Ectodermal cell (in vitro differentiated cells): ENCODE data around the gene ZBTB21.

Experiments used
- H3K27ac ChIP-seq: 2 replicates; pipeline ENCODE4 v1.7.0; 2013; ENCODE audit warnings: mild to moderate bottlenecking, low read depth, low read length; ENCODE audit not compliant: insufficient read depth, poor library complexity, severe bottlenecking
- H3K27me3 ChIP-seq: 2 replicates; pipeline ENCODE4 v1.7.0; 2013; ENCODE audit warnings: mild to moderate bottlenecking, low read length; ENCODE audit not compliant: insufficient read depth, control insufficient read depth, poor library complexity, severe bottlenecking
- H3K36me3 ChIP-seq: one replicate; pipeline ENCODE4 v1.7.0; 2013; ENCODE audit warnings: low read length; ENCODE audit not compliant: control insufficient read depth, insufficient read depth
- H3K4me1 ChIP-seq: one replicate; pipeline ENCODE4 v1.7.0; 2013; ENCODE audit warnings: low read length; ENCODE audit not compliant: control insufficient read depth, insufficient read depth
- H3K4me3 ChIP-seq: 2 replicates; pipeline ENCODE4 v1.7.0; 2013; ENCODE audit warnings: low read depth, low read length, control low read depth; ENCODE audit not compliant: insufficient read depth
- H3K9me3 ChIP-seq: 2 replicates; pipeline ENCODE4 v1.7.0; 2013; ENCODE audit warnings: mild to moderate bottlenecking, low read length, moderate library complexity; ENCODE audit not compliant: control insufficient read depth
- WGBS, 2 experiments: methylation state at CpG; one replicate each; pipeline ENCODE4 v1.1.7; 2013; ENCODE audit warnings: missing lambda C conversion rate in 2 of 2; 5-methylcytosine and 5-hydroxymethylcytosine counted together

The ZBTB21 gene

DNA sequence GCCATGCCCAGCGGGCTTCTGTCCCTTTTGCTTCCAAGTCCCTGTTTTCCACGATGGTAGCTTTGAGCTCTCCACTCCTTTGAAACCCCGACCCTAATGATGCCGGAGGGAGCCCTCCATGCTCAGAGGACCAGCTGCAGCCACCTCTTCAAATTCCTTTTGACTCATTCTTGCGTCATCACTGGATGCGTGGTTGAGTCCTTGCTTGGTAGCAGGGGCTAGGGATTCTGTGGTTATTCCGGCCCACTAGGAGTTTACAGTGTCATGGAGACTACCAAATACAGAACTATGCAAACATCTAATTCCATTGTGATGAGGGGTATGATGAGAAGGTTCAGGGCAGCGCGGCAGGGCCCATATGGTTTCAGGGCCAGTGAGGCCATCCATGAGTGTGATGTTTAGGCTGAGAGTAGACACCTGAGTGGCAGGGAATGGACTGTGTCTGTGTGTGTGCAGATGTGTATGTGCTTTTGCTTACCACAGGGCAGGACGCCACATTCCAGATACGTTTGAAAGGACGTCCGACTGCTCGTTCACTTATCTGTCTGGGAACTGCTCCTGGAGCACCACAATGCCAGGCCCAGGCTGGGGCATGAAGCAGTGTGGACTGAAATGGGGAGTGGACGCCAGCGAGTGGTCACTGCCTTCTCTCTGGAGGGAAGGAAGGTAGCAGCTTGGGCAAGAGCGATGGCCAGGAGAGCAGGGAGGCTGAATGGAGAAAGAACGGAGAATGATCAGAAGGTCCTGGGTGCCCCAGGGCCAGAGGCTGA, 30.4 kb upstream of the ZBTB21 start:
- Histone ChIP-seq H3K27ac (no peak overlapping the region), H3K4me3 (no peak overlapping the region), H3K9me3 (no peaks in the 10 kb centered on the region), H3K36me3 (no peaks in the 10 kb centered on the region), H3K27me3 (no peaks in the 10 kb centered on the region), H3K4me1 (peaks cover 10% of the 10 kb centered on the region)
- 91 to 93% methylated on average over 17 to 18 of the region's 18 CpGs for WGBS, 2 experiments

GRCh38 chr21:42039911-42040351, 29.8 kb upstream of the ZBTB21 start:
- Histone ChIP-seq H3K9me3 (no peaks in the 10 kb centered on the region), H3K4me1 (peaks cover 10% of the 10 kb centered on the region), H3K4me3 (no peak overlapping the region), H3K27me3 (no peaks in the 10 kb centered on the region), H3K27ac (no peak overlapping the region), H3K36me3 (no peaks in the 10 kb centered on the region)
- 73 to 76% methylated on average over 12 of the region's 12 CpGs for WGBS, 2 experiments

- no peak overlapping the region for H3K27ac ChIP-seq
Observed at GRCh38 chr21:42039470-42039901, 29.3 kb upstream of the ZBTB21 start.

GRCh38 chr21:42038826-42039425, 28.8 kb upstream of the ZBTB21 start:
- Histone ChIP-seq H3K9me3 (no peaks in the 10 kb centered on the region), H3K4me3 (no peak overlapping the region), H3K27ac (no peak overlapping the region), H3K27me3 (no peaks in the 10 kb centered on the region), H3K4me1 (peaks cover 10% of the 10 kb centered on the region), H3K36me3 (no peaks in the 10 kb centered on the region)
- WGBS, 2 experiments = 94% methylated on average over 7 to 8 of the region's 8 CpGs

More at GRCh38 chr21:42039470-42039901, 29.3 kb upstream of the ZBTB21 start:
- H3K9me3 ChIP-seq = no peaks in the 10 kb centered on the region
- WGBS, 2 experiments = 84 to 91% methylated on average over 5 of the region's 5 CpGs
- no peaks in the 10 kb centered on the region for H3K27me3 ChIP-seq
- H3K4me1 ChIP-seq = peaks cover 10% of the 10 kb centered on the region
- H3K36me3 ChIP-seq = no peaks in the 10 kb centered on the region
- no peak overlapping the region for H3K4me3 ChIP-seq

DNA sequence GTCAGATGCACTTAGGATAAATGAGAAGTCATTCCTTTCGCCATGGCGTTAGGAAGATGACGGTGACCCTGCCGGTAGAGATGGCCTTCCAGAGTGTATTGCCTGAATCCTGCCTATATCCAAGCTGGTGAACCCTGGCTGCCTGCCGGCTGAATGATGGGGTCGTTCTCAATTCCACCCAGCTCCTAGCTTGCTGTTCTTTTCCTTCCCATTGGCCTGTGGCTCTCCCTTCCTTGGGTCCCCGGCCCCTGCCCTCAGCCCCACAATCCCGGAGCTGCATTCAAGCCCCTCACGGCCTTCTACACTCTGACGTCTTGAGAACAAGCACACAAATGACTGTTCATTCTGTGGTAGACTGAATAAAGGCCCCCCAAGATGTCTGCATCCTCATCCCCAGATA, 28.2 kb upstream of the ZBTB21 start:
- Histone ChIP-seq H3K36me3 (no peaks in the 10 kb centered on the region), H3K9me3 (no peaks in the 10 kb centered on the region), H3K4me1 (peaks cover 10% of the 10 kb centered on the region), H3K27ac (no peak overlapping the region), H3K4me3 (no peak overlapping the region), H3K27me3 (no peaks in the 10 kb centered on the region)
- 92 to 93% methylated on average over 10 of the region's 10 CpGs for WGBS, 2 experiments

DNA sequence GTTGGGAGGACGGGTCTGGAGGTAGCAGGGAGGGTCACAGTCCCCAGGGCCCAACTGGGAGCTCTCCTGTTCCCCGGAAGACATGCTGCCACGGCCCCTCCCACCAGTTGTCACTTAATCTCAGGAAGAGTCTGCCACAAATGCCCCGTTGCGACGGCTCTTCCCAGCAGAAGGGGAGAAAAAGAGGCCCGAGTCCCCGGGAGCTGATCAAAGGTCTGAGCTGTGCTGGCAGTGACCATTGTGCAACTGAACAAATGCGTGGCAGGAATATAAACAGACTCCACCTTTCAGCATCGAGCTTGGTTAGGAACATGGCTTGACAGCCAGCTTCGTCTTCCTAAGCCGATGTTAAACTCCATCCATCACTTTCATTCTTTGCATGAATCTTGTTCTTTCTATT, 27.8 kb upstream of the ZBTB21 start:
- Histone ChIP-seq H3K27ac (no peak overlapping the region), H3K27me3 (no peaks in the 10 kb centered on the region), H3K4me1 (peaks cover 10% of the 10 kb centered on the region), H3K4me3 (no peak overlapping the region), H3K36me3 (no peaks in the 10 kb centered on the region), H3K9me3 (no peaks in the 10 kb centered on the region)
- 76 to 79% methylated on average over 12 of the region's 12 CpGs for WGBS, 2 experiments

DNA sequence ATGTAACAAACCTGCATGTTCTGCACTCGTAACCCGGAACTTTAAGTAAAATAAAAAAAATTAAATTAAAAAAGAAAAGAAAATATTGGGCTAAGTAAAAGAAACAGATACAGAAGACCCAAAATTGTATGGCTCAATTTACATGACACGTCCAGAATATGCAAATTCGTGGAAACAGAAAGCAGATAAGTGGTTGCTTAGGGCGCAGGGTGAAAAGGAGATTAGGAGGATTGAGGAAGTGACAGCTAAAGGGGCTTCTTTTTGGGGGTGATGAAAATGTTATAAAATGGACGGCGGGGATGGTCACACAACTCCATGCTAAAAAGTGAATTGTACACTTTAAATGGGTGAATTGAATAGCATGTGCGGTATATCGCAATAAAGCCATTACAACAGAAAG, 27.4 kb upstream of the ZBTB21 start:
- no peak overlapping the region for H3K27ac ChIP-seq
- H3K36me3 ChIP-seq = no peaks in the 10 kb centered on the region
- H3K4me1 ChIP-seq = peaks cover 10% of the 10 kb centered on the region
- H3K9me3 ChIP-seq = no peaks in the 10 kb centered on the region
- 94% methylated on average over 7 to 9 of the region's 9 CpGs for WGBS, 2 experiments
- H3K27me3 ChIP-seq = no peaks in the 10 kb centered on the region
- H3K4me3 ChIP-seq = no peak overlapping the region

DNA sequence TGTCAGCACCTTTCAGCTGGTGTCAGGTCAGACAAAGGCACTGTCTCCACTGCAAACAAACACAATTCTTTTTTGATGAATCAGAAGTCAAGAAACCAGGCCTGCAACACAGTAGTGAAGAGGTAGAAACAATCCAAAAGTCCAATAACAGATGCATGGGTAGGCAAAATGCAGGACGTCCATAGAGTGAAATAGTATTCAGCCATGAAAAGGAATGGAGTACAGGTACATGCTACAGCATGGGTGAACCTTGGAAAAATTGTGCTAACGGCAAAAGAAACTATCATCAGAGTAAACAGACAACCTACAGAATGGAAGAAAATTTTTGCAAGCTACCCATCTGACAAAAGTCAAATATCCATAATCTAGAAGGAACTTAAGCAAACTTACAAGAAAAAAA, 26.2 kb upstream of the ZBTB21 start:
- no peaks in the 10 kb centered on the region for H3K9me3 ChIP-seq
- 88 to 89% methylated on average over 2 of the region's 2 CpGs for WGBS, 2 experiments
- no peak overlapping the region for H3K27ac ChIP-seq

DNA sequence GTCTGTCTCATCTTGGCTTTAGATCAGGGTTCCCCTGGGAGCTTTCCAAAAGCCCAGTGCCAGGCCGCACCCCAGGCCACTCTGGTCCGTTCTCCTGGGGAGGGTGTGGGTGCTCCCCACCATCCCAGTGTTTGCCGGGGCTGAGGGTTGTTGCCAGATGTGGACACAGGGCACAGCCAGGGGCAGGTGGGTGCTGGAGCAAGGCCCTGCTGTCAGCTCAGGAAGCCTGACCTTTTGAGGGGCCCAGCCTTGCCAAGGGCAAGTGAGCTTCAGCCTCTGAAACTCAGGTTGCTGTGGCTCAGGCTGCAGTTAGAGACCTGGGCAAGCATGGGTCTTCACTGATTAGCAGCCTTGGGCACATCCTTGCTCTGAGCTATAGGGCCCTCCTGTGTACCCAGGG, 22.8 kb upstream of the ZBTB21 start:
- no peaks in the 10 kb centered on the region for H3K9me3 ChIP-seq
- H3K27me3 ChIP-seq = no peaks in the 10 kb centered on the region
- H3K36me3 ChIP-seq = no peaks in the 10 kb centered on the region
- H3K4me1 ChIP-seq = no peaks in the 10 kb centered on the region
- H3K4me3 ChIP-seq = no peak overlapping the region
- H3K27ac ChIP-seq = no peak overlapping the region
- WGBS, 2 experiments = 92 to 97% methylated on average over 3 of the region's 3 CpGs

More for the DNA sequence above, 26.2 kb upstream of the ZBTB21 start:
- no peaks in the 10 kb centered on the region for H3K27me3 ChIP-seq
- no peaks in the 10 kb centered on the region for H3K36me3 ChIP-seq
- no peak overlapping the region for H3K4me3 ChIP-seq
- H3K4me1 ChIP-seq = peaks cover 10% of the 10 kb centered on the region

DNA sequence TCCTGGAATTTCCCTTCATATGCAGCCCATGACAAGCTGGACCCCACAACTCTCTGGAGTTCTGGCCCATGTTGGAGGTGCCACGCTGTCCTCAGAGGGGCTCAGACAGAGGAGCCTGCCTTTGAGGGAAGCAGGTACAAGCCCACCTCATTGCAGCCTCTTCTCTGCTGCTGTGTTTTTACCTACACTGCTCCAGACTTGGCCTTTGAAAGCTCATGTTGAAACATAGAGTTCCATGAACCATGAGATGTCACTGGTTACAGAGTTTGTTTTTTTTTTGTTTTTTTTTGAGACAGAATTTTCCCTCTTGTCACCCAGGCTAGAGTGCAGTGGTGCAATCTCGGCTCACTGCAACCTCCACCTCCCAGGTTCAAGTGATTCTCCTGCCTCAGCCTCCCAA, 22.1 kb upstream of the ZBTB21 start:
- Histone ChIP-seq H3K4me3 (no peak overlapping the region), H3K9me3 (no peaks in the 10 kb centered on the region), H3K27me3 (no peaks in the 10 kb centered on the region), H3K27ac (no peak overlapping the region), H3K36me3 (no peaks in the 10 kb centered on the region), H3K4me1 (no peaks in the 10 kb centered on the region)
- WGBS, 2 experiments = 82 to 89% methylated on average over 2 of the region's 2 CpGs
